GM19099 (cell line): Measurements from ENCODE around the gene JMJD7.

Experiments used
- POLR2A ChIP-seq: IDR thresholded peaks from 3 replicates; pipeline ENCODE4 v1.6.1; 2011; ENCODE audit warnings: low read depth; ENCODE audit not compliant: insufficient read length; ENCODE audit errors: extremely low read depth

The JMJD7 gene

DNA sequence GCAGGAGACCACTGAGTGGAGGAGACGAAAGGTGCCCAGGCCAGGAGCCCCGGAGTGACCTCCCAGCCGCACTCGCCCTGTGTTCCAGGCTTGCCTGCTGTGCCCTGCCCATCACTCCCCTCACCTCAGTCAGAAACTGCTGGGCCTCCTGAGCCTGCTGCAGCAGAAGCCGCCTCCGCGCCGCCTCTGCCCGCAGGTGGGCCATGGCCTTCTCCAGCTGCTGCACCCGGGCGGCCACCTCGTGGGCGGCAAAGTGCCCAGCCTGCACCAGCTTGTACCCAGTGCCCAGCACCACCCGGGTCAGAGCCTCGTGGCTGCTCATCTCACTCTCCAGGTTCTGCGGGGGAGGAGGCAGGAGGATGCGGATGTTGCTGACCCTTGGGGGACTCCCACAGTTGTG, 28.4 kb downstream of the JMJD7 start:
- TF ChIP-seq POLR2A, result no peak

DNA sequence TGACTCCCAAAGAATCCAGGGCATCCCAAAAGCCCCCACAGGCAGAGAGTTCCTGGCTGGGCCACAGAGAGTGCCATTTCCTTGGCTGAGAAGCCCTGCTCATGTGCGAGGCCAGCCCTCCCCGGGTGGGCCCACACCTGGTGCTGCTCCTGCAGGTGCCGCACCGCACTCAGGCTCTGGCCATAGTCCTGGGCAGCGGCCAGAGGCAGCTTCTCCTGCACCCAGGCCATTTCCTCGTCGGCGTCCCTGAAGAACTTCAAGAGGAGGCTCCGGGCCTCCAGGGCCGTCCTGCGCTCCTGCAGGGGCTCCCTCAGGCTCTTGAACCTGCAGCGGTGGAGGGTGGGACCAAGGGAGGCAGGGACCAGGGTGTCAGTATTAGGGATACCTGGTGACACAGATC, 28.8 kb downstream of the JMJD7 start:
- TF ChIP-seq POLR2A, result no peak

DNA sequence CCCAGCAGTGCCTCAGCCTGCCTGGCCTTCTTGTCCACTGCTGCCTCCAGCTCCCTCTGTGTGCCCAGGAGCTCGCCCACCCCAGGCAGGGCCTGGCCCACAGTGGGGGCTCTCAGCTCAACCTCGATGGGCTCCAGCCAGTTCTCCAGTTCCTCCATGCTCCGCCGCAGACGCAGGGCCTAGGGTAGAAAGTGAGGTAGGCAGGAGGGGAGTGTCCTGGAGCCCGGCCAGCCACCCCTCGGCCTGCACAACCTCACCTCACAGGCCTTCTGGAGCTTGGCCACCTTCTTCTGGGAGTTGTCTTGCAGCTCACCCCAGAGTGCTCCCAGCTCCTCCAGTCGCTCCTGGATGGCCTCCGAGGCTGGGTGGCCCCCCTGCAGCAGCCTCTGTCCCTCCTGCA, 29.4 kb downstream of the JMJD7 start:
- TF ChIP-seq POLR2A, result no peak

DNA sequence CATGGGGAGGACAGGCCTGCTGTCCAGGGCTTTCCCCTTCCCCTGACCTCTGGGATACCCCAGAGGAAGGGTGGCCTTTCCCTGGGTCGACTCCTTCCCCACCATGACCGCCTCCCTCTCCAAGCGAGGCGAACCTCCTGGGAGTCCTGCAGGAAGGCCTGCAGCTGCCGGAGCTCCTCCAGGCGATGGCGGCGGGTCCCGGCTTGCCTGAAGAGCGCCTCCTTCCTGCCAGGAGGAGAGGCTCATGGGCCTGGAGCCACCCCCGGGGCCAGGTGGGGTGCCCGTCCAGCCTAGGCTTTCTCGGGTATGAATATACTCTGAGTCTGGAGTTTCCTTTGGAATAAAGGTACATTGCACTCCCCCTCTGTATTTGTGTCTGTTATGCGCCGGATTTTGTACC, 30.9 kb downstream of the JMJD7 start:
- no peak for TF ChIP-seq POLR2A

DNA sequence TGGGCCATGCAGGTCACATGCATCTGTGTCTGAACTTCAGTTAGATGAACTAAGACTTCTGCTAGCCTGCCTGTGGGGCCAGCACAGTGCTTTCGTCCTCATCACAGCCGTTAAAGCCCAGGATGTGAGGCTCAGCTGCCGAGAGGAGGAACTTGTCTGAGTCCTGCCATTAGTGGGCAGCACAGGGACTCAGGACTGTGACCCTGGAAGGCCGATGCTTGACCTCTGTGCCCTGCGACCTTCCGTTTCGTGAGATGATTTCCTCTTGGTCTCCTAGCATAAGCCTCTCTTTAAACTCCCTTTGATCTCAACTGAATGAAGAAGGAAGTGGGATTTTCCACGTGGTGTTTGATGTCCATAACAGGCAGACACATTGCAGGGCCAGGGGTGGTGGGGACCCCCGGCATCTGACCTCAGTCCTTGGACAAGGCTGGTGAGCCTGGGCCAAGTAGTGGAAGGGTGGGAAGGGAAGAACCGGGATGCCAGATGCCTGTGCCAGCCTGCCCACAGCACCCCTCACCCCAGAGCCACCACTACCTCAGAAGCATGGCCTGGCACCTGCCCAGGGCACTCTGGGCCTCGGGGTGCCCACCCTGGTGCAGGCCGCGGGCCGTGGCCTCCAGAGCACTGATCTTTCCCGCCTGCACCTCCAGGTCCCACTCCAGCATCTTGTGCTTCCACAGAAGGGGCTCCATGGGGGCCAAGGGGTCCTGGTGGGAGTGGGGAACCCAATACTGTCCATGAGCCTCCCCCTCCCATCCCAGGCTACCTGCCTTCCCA, 32.3 kb downstream of the JMJD7 start:
- no peak for TF ChIP-seq POLR2A

DNA sequence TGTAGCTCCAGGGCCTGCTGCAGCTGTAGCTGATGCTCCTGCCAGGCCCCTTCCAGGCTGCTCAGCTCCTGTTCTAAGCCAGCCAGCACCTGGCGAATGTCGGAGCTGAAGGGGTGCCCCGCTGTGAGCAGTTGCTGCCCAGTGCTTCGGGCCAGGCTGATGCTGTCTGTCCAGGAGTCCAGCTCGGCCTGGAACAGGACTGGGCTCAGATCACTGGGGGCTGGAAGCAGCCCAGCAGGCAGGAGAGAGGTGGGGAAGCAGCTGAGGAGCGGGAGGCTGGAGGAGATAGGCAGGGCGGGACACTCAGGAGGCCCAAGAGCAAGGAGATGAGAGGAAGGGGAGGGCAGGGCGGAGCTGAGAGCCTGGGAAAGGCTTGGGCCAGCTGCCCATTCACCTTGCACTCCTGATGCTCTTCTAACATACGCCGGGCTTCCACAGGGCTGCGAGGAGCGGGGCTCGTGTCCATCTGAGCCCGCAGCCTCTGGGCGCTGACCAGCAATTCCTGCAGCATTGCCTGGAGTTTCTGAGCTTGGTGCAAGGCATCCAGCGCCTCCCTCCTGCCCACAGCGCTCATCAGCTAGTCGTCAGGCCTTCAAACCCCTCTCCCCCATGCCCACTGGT, 34.0 kb downstream of the JMJD7 start:
- TF ChIP-seq POLR2A, result no peak

DNA sequence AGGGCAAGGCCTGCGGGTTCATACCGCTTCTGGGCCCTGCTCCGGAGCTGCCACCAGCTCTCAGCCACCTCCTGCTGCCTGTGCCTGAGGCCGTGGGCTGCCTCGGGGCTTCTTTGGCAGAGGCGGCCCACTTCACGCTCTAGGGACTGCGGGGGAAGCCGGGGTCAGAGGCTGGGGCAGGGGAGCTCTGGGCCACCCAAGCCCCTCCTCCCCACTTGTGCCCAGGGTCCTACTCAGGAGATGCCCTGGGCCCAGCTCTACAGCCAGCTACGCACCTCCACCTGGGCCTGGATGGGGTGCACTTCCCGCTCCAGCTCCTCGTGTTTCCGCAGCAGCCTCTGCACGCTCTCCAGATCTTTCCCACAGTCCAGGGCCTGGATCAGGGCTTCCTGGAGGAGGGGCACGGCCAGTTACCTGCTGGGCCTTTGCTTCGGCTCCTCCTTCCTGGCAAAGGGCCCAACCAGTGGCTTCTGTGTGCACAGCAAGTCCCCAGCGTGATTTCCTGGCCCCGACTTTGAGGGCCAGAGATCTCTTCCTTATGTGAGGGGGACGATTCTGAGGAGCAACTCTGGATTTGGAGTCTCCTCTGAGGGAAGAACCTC, 34.7 kb downstream of the JMJD7 start:
- no peak for TF ChIP-seq POLR2A

DNA sequence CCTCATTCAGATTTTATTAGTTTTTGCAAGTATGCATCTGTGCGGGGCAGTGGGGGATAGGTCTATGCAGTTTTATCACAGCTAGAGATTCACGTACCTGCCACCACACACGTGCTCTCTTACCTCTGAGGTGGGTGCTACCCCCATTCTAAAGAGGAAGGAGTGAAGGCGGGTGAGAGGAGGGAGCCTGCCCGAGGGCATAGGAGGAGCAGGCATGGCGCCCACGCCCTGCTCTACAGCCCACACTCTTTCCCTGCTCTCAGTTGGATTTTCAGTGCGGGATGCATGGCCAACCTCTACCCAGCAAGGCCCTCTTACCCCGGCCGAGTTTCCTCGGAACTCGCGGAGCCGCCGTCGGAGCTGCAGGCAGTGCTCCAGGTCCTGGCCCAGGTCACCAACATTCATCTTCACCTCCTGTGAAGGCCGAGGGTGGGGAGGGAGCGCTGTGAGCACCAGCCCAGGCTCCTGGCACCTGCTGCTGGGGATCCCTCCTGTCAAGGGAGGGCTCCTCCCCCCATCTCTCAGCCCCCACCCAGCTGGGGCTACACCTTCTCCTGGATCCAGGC, 37.7 kb downstream of the JMJD7 start:
- TF ChIP-seq POLR2A, result no peak

DNA sequence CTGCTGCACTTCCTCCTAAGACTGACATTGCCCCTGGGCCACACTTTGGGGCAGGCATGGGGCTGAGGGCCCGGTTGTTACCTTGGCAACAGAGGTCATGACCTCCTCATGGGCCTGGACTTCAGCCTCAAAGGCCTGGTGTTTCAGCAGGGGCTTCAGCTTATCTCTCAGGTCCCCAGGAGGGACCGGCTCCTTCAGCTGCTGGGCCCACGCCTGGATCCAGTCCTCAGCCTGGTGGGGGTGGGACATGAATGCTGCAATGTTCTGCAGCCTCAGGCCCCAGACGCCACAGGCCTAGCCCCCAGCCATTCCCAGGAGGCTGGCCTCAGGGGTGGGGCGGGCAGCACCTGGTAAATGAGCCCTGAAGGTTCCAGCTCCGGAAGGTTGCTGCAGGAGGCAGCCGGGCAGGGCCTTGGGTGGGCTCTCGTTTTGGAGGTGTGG, 38.4 kb downstream of the JMJD7 start:
- TF ChIP-seq POLR2A, result no peak

DNA sequence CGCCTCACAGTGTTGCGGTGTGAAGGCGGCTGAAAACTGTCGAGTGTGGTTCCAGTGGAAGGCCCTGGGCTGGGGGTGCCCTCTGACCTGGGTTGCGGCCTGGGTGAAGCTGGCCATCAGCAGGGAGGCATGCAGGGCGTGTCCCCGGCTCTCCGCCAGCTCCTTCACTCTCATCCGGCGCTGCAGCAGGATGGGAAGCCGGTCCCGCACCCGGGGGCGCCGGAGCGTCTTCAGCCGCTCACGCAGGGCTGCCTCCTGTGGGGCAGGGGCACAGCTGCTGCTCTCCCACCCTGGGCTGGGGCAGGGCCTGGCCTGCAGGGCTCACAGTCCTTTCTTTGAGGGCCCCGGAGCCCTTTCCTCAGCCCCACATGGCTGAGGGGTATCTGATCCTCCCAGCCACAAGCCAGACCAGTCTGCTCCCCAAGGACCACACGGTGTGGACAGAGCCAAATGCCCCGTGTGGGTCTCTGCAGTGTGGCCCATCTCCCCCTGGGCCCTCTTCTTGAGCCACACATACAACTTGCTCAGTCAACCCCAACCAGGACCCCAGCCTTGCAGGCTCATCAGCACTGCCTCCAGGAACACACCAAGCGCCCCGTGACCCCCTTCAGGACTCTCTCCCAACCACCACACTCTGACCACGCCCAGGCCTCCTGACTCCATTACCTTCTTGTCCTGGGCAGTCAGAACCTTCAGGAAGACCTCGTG, 39.1 kb downstream of the JMJD7 start:
- no peak for TF ChIP-seq POLR2A

DNA sequence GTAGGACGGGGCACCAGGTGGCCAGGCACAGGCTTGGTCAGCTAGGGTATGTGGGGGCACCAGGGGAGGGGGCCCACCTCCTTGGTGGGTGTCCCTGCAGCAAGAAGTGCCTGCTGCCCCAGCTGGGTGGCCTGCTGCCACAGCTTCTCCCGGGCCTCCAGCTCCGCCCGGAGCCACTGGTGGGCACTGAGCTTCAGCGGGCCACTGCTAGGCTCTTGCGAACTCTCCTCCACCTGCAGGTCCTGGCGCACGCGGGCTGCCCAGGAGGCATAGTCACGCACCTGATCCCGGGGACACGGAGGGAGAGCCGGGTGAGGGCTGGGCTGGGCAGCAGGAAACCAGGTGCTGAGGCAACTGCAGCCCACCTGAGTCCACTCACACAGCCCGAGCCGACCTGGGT, 40.4 kb downstream of the JMJD7 start:
- no peak for TF ChIP-seq POLR2A

DNA sequence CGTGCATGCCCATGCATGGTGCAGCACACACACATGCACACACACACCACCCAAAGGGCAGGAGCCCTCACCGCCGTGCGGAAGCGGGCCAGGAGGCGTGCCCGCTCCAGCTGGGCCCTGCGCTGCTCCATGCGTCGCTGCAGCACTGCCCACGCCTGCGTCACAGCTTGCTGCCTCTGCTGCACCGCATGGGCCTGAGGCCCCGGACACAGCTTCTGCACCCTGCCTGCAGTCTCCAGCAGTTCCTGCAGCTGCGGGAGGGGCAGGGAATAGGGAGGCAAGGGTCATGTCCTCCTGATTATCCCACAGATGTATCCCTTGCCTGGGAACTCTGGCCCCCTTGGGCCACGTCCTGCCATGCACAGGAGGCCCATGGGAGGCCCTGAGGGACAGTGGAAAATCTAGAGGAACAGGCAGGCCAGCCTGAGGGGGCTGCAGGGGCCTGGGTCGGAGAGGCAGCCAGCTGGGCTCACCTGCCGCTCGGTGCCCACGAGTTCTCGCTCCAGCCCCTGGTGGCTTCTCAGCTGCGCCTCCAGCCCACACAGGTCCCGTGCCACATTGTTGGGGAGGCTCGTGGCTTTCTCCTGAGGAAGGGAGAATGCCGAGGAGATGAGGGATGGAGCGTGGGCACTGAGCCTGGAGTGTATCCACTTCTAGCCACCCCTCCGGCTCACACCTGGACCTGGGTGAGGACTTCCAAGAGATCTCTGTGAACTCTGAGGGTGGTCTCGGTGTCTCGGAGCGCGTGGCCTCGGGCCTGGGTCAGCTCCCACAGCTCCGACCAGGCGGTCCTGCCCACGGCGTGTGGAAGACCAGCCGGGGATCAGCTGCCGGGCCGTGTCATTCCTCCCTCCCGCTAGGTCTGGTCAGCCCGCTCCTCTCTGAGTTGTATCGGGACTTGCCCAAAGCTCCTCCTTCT, 42.1 kb downstream of the JMJD7 start:
- no peak for TF ChIP-seq POLR2A

DNA sequence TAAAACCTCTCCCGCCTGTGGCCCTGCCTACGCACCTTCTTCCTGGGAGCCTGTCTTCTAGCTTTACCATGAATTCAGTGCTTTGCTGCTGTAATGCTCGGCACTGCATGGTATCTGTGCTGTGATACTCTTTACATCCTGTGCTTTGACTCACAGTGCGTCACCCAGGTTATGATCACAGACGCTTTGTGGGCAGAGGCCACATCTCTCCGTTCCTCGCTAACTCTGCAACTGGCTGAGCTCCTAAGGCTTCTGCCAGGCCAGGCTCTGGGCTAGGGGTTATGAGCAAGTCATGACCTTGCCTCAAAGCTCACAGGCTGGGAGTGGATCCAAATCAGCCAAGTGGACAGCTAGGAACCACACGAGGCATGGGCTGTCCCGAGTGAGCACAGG, 42.8 kb downstream of the JMJD7 start:
- no peak for TF ChIP-seq POLR2A
